ENCODE data around the gene S100A6. TPM values are rescaled to one million over a fixed set of nuclear protein-coding genes. Genes with fewer than 3 reads are reported as not detected.
A peak's percentile ranks its signal among the peaks of the same experiment; 100 is the strongest.

Gene S100A6
- total RNA-seq, 3 donors from 2014 or later = 351 to 861 (median 423) TPM

DNA sequence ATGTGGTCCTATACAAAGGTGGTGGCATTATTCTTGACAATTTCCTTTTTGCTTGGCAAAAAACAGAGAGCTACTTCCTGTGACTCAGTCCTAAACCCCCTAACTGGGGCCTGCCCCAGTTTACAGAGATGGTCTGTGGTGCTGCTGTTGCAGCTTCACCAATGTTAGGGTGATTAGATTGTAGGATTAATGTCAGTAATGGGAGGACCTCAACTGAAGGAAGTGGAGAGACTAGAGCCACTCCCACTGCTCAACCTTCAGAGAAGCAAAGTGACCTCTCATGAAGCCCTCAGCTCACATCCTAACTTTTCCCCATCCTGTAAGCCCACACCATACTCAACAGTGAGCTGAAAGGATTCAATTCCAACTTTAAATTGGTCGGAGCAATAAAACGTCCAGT, 3.6 kb downstream of the S100A6 start:
- DNase-seq (ENCODE audit: low spot score in 2 of 2) = no peak
- H3K27me3 ChIP-seq = no peaks in the 10 kb centered on the region
- no peaks in the 10 kb centered on the region for H3K36me3 ChIP-seq
- H3K4me3 ChIP-seq = no peak overlapping the region
- intact Hi-C loops (cut with DNase I; ENCODE audit: low total_unique reads) = no loop called here
- no peaks in the 10 kb centered on the region for H3K9me3 ChIP-seq
- TF ChIP-seq, protein P1, sequence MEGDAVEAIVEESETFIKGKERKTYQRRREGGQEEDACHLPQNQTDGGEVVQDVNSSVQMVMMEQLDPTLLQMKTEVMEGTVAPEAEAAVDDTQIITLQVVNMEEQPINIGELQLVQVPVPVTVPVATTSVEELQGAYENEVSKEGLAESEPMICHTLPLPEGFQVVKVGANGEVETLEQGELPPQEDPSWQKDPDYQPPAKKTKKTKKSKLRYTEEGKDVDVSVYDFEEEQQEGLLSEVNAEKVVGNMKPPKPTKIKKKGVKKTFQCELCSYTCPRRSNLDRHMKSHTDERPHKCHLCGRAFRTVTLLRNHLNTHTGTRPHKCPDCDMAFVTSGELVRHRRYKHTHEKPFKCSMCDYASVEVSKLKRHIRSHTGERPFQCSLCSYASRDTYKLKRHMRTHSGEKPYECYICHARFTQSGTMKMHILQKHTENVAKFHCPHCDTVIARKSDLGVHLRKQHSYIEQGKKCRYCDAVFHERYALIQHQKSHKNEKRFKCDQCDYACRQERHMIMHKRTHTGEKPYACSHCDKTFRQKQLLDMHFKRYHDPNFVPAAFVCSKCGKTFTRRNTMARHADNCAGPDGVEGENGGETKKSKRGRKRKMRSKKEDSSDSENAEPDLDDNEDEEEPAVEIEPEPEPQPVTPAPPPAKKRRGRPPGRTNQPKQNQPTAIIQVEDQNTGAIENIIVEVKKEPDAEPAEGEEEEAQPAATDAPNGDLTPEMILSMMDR (IDR thresholded peaks at IDR 0.05) = no peak
- TF ChIP-seq POLR2A (IDR thresholded peaks at IDR 0.05) (no peak), POLR2AphosphoS5 (IDR thresholded peaks at IDR 0.05) (no peak)
- H3K27ac ChIP-seq = peak overlapping the region; percentile 28 to 99
- no peaks in the 10 kb centered on the region for H3K4me1 ChIP-seq

GRCh38 chr1:153531638-153532037, 4.2 kb downstream of the S100A6 start:
- TF ChIP-seq POLR2AphosphoS5 (IDR thresholded peaks at IDR 0.05) = no peak
- TF ChIP-seq, protein P1 (IDR thresholded peaks at IDR 0.05) = no peak
- TF ChIP-seq POLR2A (IDR thresholded peaks at IDR 0.05) = no peak
- intact Hi-C loops (cut with DNase I; ENCODE audit: low total_unique reads) = loop anchor here (2.0 kb wide), 1 partner anchor 33 kb away; the partner anchor contains the start of gene S100A2
- H3K27ac ChIP-seq = peak overlapping the region; percentile 40 to 99

GRCh38 chr1:153527683-153528040, 8.1 kb downstream of the S100A6 start:
- TF ChIP-seq POLR2AphosphoS5 (IDR thresholded peaks at IDR 0.05) (no peak), POLR2A (IDR thresholded peaks at IDR 0.05) (no peak)
- TF ChIP-seq, protein P1 (IDR thresholded peaks at IDR 0.05) = no peak
- no peak for DNase-seq (ENCODE audit: low spot score in 2 of 2)
- Histone ChIP-seq H3K4me3 (no peak overlapping the region), H3K4me1 (peaks cover 0 to 2% of the 10 kb centered on the region in 2 donors), H3K27ac (peak overlapping the region; percentile 45 to 51), H3K36me3 (no peaks in the 10 kb centered on the region), H3K27me3 (no peaks in the 10 kb centered on the region), H3K9me3 (no peaks in the 10 kb centered on the region)
- intact Hi-C loops (cut with DNase I; ENCODE audit: low total_unique reads) = no loop called here

More at GRCh38 chr1:153531638-153532037, 4.2 kb downstream of the S100A6 start:
- Histone ChIP-seq H3K36me3 (no peaks in the 10 kb centered on the region), H3K9me3 (no peaks in the 10 kb centered on the region), H3K4me1 (peaks cover 0 to 2% of the 10 kb centered on the region in 2 donors), H3K4me3 (no peak overlapping the region), H3K27me3 (no peaks in the 10 kb centered on the region)
- no peak for DNase-seq (ENCODE audit: low spot score in 2 of 2)

GRCh38 chr1:153527023-153527682, 8.6 kb downstream of the S100A6 start:
- Histone ChIP-seq H3K27me3 (no peaks in the 10 kb centered on the region), H3K4me3 (no peak overlapping the region), H3K27ac (peak overlapping the region; percentile 45 to 51), H3K36me3 (no peaks in the 10 kb centered on the region), H3K4me1 (peaks cover 0 to 2% of the 10 kb centered on the region in 2 donors), H3K9me3 (no peaks in the 10 kb centered on the region)
- no peak for DNase-seq (ENCODE audit: low spot score in 2 of 2)
- TF ChIP-seq POLR2AphosphoS5 (IDR thresholded peaks at IDR 0.05) (no peak), POLR2A (IDR thresholded peaks at IDR 0.05) (no peak)
- TF ChIP-seq, protein P1 (IDR thresholded peaks at IDR 0.05) = no peak
- intact Hi-C loops (cut with DNase I; ENCODE audit: low total_unique reads) = no loop called here

- Histone ChIP-seq H3K36me3 (no peaks in the 10 kb centered on the region), H3K4me1 (peaks cover 0 to 2% of the 10 kb centered on the region in 2 donors), H3K27me3 (no peaks in the 10 kb centered on the region), H3K4me3 (no peak overlapping the region), H3K27ac (peak overlapping the region; percentile 45 to 51), H3K9me3 (no peaks in the 10 kb centered on the region)
- DNase-seq (ENCODE audit: low spot score in 2 of 2) = no peak
- TF ChIP-seq, protein P1 (IDR thresholded peaks at IDR 0.05) = no peak
- TF ChIP-seq POLR2A (IDR thresholded peaks at IDR 0.05) (no peak), POLR2AphosphoS5 (IDR thresholded peaks at IDR 0.05) (no peak)
- intact Hi-C loops (cut with DNase I; ENCODE audit: low total_unique reads) = no loop called here
Measured at GRCh38 chr1:153526132-153526543, 9.7 kb downstream of the S100A6 start.

Data from breast epithelium (tissue), 4 donors.